ENCODE data around the gene CD58. TPM values are rescaled to one million over a fixed set of nuclear protein-coding genes. Genes with fewer than 3 reads are reported as not detected.
"Not testable (repeated sequence)": the region's sequence is repeated elsewhere in the genome, so short reads cannot be mapped to it uniquely, and the experiment has no call there.

CD58 gene
- total RNA-seq, 1 donor from 2014 or later, result 11.0 TPM

DNA sequence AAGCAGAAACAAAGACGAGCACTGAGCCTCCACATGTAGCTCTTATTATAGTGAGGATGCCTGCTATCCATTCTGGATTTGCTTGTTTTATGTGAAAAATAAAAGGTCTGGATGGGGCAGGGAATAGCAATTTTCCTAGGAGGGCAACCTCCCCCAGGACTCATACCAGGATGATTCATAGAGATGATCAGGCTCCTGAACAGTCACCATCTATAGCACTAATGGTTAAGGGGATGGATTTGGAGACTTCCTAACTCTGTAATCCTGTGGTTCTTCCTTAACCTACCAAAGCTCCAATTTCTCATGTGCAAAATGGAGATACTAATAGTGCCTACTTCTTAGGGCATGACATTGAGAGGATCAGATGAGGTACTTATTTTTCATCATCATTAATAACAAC lies 34.5 kb upstream of the CD58 start:
- no peaks in the 10 kb centered on the region for H3K9me3 Mint-ChIP-seq (ENCODE audit: unreplicated experiment)
- TF ChIP-seq, protein P1, sequence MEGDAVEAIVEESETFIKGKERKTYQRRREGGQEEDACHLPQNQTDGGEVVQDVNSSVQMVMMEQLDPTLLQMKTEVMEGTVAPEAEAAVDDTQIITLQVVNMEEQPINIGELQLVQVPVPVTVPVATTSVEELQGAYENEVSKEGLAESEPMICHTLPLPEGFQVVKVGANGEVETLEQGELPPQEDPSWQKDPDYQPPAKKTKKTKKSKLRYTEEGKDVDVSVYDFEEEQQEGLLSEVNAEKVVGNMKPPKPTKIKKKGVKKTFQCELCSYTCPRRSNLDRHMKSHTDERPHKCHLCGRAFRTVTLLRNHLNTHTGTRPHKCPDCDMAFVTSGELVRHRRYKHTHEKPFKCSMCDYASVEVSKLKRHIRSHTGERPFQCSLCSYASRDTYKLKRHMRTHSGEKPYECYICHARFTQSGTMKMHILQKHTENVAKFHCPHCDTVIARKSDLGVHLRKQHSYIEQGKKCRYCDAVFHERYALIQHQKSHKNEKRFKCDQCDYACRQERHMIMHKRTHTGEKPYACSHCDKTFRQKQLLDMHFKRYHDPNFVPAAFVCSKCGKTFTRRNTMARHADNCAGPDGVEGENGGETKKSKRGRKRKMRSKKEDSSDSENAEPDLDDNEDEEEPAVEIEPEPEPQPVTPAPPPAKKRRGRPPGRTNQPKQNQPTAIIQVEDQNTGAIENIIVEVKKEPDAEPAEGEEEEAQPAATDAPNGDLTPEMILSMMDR (IDR thresholded peaks at IDR 0.05), result no peak
- H3K36me3 Mint-ChIP-seq (ENCODE audit: unreplicated experiment), result peaks cover 10% of the 10 kb centered on the region
- H3K4me3 Mint-ChIP-seq (ENCODE audit: unreplicated experiment), result no peak overlapping the region
- no peak for DNase-seq (ENCODE audit: extremely low spot score, unreplicated experiment)
- no peak overlapping the region for H3K27ac Mint-ChIP-seq (ENCODE audit: unreplicated experiment)
- no peaks in the 10 kb centered on the region for H3K27me3 Mint-ChIP-seq (ENCODE audit: unreplicated experiment)
- H3K4me1 Mint-ChIP-seq (ENCODE audit: unreplicated experiment), result no peaks in the 10 kb centered on the region

GRCh38 chr1:116604408-116604807 lies 33.6 kb upstream of the CD58 start:
- not testable (repeated sequence) for H3K4me1 Mint-ChIP-seq (ENCODE audit: unreplicated experiment); DNase-seq (ENCODE audit: extremely low spot score, unreplicated experiment); H3K9me3 Mint-ChIP-seq (ENCODE audit: unreplicated experiment); H3K4me3 Mint-ChIP-seq (ENCODE audit: unreplicated experiment); H3K27ac Mint-ChIP-seq (ENCODE audit: unreplicated experiment); H3K27me3 Mint-ChIP-seq (ENCODE audit: unreplicated experiment)
- H3K36me3 Mint-ChIP-seq (ENCODE audit: unreplicated experiment), result peaks cover 10% of the 10 kb centered on the region

DNA sequence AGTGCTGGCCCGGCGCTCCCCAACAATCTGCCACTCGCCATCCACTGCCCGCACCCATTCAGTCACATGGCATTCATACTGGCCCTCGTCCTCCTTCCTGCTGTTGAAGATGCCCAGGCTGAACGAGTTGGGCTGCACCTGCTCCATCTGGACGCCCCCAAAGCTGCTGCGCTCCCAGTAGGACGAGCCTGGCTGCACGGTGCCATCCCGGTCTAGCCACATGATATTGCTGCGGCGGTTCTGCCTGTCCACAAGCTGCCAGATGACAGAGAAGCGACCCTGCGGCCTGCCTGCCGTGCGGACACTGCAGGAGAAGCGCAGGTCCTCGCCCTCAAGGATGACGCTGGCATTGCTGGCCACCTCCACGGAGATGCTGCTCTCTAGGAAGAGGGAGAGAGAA lies 32.8 kb upstream of the CD58 start:
- not testable (repeated sequence) for H3K4me1 Mint-ChIP-seq (ENCODE audit: unreplicated experiment); H3K27ac Mint-ChIP-seq (ENCODE audit: unreplicated experiment); H3K27me3 Mint-ChIP-seq (ENCODE audit: unreplicated experiment); H3K4me3 Mint-ChIP-seq (ENCODE audit: unreplicated experiment); H3K9me3 Mint-ChIP-seq (ENCODE audit: unreplicated experiment); DNase-seq (ENCODE audit: extremely low spot score, unreplicated experiment)
- peaks cover 10% of the 10 kb centered on the region for H3K36me3 Mint-ChIP-seq (ENCODE audit: unreplicated experiment)

- H3K27ac Mint-ChIP-seq (ENCODE audit: unreplicated experiment); H3K27me3 Mint-ChIP-seq (ENCODE audit: unreplicated experiment); H3K4me1 Mint-ChIP-seq (ENCODE audit: unreplicated experiment); H3K4me3 Mint-ChIP-seq (ENCODE audit: unreplicated experiment); DNase-seq (ENCODE audit: extremely low spot score, unreplicated experiment); H3K36me3 Mint-ChIP-seq (ENCODE audit: unreplicated experiment); H3K9me3 Mint-ChIP-seq (ENCODE audit: unreplicated experiment): not testable (repeated sequence)
Measured at GRCh38 chr1:116599369-116599768, 28.5 kb upstream of the CD58 start.

DNA sequence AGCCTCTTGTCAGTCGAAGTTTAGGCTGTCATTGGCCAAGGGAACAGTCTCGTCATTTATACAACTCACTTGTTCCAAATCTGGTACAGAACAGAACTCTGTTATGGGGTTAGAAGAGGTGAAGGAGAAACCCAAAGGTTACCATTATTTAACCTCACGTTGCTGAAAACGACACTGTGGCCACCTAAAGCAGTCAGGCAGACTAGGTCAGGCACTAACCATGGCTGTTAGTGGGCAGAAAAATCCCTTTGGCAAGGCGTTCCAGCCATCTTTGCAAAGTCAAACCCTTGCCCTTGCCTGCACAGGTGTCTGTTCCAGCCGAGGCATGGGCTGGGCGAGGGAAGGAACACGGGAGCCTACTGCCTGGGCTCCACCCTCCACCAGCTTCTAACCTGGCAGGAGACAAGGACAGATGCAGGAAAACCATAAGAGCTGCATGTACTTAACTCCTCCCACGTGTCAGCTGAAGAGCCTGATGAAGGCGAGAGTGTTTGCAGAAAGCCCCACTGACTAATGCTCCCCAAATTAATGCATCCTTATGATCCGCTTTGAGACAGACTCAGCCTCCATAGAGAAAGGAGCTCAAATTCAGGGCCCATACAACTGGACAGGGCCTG lies 27.7 kb upstream of the CD58 start:
- H3K9me3 Mint-ChIP-seq (ENCODE audit: unreplicated experiment), result not testable (repeated sequence)

GRCh38 chr1:116597388-116597787 lies 26.6 kb upstream of the CD58 start:
- H3K27me3 Mint-ChIP-seq (ENCODE audit: unreplicated experiment); H3K4me3 Mint-ChIP-seq (ENCODE audit: unreplicated experiment); H3K9me3 Mint-ChIP-seq (ENCODE audit: unreplicated experiment); DNase-seq (ENCODE audit: extremely low spot score, unreplicated experiment); H3K36me3 Mint-ChIP-seq (ENCODE audit: unreplicated experiment); H3K27ac Mint-ChIP-seq (ENCODE audit: unreplicated experiment); H3K4me1 Mint-ChIP-seq (ENCODE audit: unreplicated experiment): not testable (repeated sequence)

More for the DNA sequence above, 27.7 kb upstream of the CD58 start:
- H3K4me3 Mint-ChIP-seq (ENCODE audit: unreplicated experiment); H3K27me3 Mint-ChIP-seq (ENCODE audit: unreplicated experiment); H3K36me3 Mint-ChIP-seq (ENCODE audit: unreplicated experiment); H3K4me1 Mint-ChIP-seq (ENCODE audit: unreplicated experiment); H3K27ac Mint-ChIP-seq (ENCODE audit: unreplicated experiment); DNase-seq (ENCODE audit: extremely low spot score, unreplicated experiment): not testable (repeated sequence)

DNA sequence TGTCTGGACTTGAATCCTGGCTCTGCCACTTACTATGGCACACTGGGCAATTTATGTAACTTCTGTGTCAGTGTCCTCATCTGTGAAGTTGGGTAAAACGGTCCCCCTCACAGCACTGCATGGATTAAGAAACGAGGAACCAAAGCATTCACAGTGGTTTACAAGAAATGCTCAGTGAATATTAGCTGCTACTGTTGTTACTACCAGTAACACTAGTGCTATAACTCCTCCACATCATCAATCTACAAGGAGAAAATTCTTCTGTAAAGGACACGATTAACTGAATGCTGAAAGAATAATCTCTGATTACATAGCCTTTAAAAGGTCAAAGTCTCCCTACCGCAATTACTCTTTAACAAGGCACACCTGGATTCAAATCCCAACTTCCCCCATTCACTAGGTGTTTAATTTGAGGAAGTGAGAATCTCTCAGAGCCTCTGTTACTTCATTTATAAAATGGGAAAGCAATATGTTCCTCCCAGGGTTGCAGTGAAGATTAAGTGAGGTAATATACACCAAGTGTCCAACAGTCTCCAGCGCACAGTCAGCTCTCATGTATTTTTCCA lies 26.0 kb upstream of the CD58 start:
- not testable (repeated sequence) for H3K4me3 Mint-ChIP-seq (ENCODE audit: unreplicated experiment); H3K9me3 Mint-ChIP-seq (ENCODE audit: unreplicated experiment); DNase-seq (ENCODE audit: extremely low spot score, unreplicated experiment); H3K36me3 Mint-ChIP-seq (ENCODE audit: unreplicated experiment); H3K27me3 Mint-ChIP-seq (ENCODE audit: unreplicated experiment); H3K27ac Mint-ChIP-seq (ENCODE audit: unreplicated experiment)
- peaks cover 14% of the 10 kb centered on the region for H3K4me1 Mint-ChIP-seq (ENCODE audit: unreplicated experiment)

GRCh38 chr1:116595946-116596741 lies 25.3 kb upstream of the CD58 start:
- not testable (repeated sequence) for DNase-seq (ENCODE audit: extremely low spot score, unreplicated experiment); H3K9me3 Mint-ChIP-seq (ENCODE audit: unreplicated experiment); H3K36me3 Mint-ChIP-seq (ENCODE audit: unreplicated experiment); H3K27me3 Mint-ChIP-seq (ENCODE audit: unreplicated experiment); H3K27ac Mint-ChIP-seq (ENCODE audit: unreplicated experiment)
- Mint-ChIP-seq H3K4me3 (ENCODE audit: unreplicated experiment) (peak overlapping the region; percentile 49), H3K4me1 (ENCODE audit: unreplicated experiment) (peaks cover 17% of the 10 kb centered on the region)
- TF ChIP-seq, protein P1 (IDR thresholded peaks at IDR 0.05), result peak; percentile 70
